Midbrain (tissue), 1 donor: ENCODE results near the gene ZNF578.
"Not testable (repeated sequence)": the region's sequence is repeated elsewhere in the genome, so short reads cannot be mapped to it uniquely, and the experiment has no call there.

ENCODE experiments used
- DNase-seq: peaks from one replicate; lab custom pipeline; 2025; lab: John Stamatoyannopoulos, UW

The ZNF578 gene

DNA sequence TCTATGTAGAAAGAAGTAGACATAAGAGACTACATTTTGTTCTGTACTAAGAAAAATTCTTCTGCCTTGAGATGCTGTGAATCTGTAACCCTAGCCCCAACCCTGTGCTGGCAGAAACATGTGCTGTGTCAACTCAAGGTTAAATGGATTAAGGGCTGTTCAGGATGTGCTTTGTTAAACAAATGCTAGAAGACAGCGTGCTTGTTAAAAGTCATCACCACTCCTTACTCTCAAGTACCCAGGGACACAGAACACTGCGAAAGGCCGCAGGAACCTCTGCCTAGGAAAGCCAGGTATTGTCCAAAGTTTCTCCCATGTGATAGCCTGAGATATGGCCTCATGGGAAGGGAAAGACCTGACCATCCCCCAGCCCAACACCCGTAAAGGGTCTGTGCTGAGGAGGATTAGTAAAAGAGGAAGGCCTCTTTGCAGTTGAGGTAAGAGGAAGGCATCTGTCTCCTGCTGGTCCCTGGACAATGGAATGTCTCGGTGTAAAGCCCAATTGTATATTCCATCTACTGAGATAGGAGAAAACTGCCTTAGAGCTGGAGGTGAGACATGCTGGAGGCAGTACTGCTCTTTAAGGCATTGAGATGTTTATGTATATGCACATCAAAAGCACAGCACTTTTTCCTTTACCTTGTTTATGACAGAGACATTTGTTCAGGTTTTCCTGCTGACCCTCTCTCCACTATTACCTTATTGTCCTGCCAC is 105.5 kb downstream of the ZNF578 start:
- DNase-seq, result not testable (repeated sequence)

DNA sequence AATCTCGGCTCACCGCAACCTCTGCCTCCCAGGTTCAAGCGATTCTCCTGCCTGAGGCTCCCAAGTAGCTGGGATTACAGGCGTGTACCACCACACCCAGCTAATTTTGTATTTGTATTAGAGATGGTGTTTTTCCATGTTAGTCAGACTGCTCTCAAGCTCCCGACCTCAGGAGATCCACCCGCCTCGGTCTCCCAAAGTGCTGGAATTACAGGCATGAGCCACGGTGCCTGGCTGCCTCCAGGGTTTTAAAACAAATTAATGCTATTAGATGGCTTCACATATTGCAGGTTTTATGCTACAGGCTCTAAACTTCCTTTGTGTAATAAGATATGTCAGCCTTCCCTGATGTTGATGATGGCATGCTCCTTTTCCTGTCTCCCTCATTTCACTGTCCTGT is 108.3 kb downstream of the ZNF578 start:
- DNase-seq, result not testable (repeated sequence)
